Chondrocyte (in vitro differentiated cells): ENCODE results near the gene GPR17. TPM values are rescaled to one million over a fixed set of nuclear protein-coding genes. Genes with fewer than 3 reads are reported as not detected.

Experiments used
- DNase-seq: peaks from one replicate; pipeline ENCODE4 v3.0.0; 2021; ENCODE audit warnings: mixed read lengths, low spot score
- H3K27ac Mint-ChIP-seq: one replicate; pipeline ENCODE4 v1.8.0; 2021; ENCODE audit warnings: mild to moderate bottlenecking, moderate library complexity, mixed read lengths; ENCODE audit not compliant: unreplicated experiment
- H3K27me3 Mint-ChIP-seq: 2 replicates; pipeline ENCODE4 v1.8.0; 2021; ENCODE audit warnings: low read depth, mixed read lengths
- H3K36me3 Mint-ChIP-seq: 2 replicates; pipeline ENCODE4 v1.8.0; 2021; ENCODE audit warnings: low read depth, mixed read lengths
- H3K4me1 Mint-ChIP-seq: 2 replicates; pipeline ENCODE4 v1.8.0; 2021; ENCODE audit warnings: low read depth, mild to moderate bottlenecking, mixed read lengths
- H3K4me3 Mint-ChIP-seq: one replicate; pipeline ENCODE4 v1.8.0; 2021; ENCODE audit warnings: mild to moderate bottlenecking, moderate library complexity, mixed read lengths; ENCODE audit not compliant: unreplicated experiment
- H3K9me3 Mint-ChIP-seq: 2 replicates; pipeline ENCODE4 v1.8.0; 2021; ENCODE audit warnings: low read depth, mixed read lengths
- CTCF ChIP-seq: fragments of 200-600 bp; sonication (generic); IDR thresholded peaks from 2 replicates; pipeline ENCODE4 v1.5.0; 2021; ENCODE audit warnings: antibody characterized with exemption, mild to moderate bottlenecking, moderate library complexity
- total RNA-seq: library from RNA; stranded (reverse); gene quantifications from 3 replicates; pipeline ENCODE4 v1.2.1, GENCODE V29; 2021

GPR17 gene
- total RNA-seq, 1 donor from 2014 or later = not detected

GRCh38 chr2:127638361-127639110, 7.4 kb upstream of the GPR17 start:
- no peaks in the 10 kb centered on the region for H3K9me3 Mint-ChIP-seq
- H3K27ac Mint-ChIP-seq = peak overlapping the region; percentile 80
- H3K4me1 Mint-ChIP-seq = peaks cover 38% of the 10 kb centered on the region
- no peak overlapping the region for H3K4me3 Mint-ChIP-seq
- H3K27me3 Mint-ChIP-seq = no peaks in the 10 kb centered on the region
- no peak for DNase-seq
- H3K36me3 Mint-ChIP-seq = peaks cover 1% of the 10 kb centered on the region
- no peak for TF ChIP-seq CTCF

GRCh38 chr2:127639111-127639474, 6.9 kb upstream of the GPR17 start:
- no peak for DNase-seq
- Mint-ChIP-seq H3K27ac (peak overlapping the region; percentile 6), H3K4me1 (peaks cover 38% of the 10 kb centered on the region), H3K36me3 (peaks cover 1% of the 10 kb centered on the region), H3K9me3 (no peaks in the 10 kb centered on the region), H3K4me3 (no peak overlapping the region), H3K27me3 (no peaks in the 10 kb centered on the region)
- no peak for TF ChIP-seq CTCF

- Mint-ChIP-seq H3K9me3 (no peaks in the 10 kb centered on the region), H3K27ac (peak overlapping the region; percentile 12)
- DNase-seq = no peak
Observed at GRCh38 chr2:127640082-127641072, 5.6 kb upstream of the GPR17 start.

GRCh38 chr2:127641133-127641532, 4.8 kb upstream of the GPR17 start:
- DNase-seq = no peak
- TF ChIP-seq CTCF = no peak

More at GRCh38 chr2:127640082-127641072, 5.6 kb upstream of the GPR17 start:
- peaks cover 1% of the 10 kb centered on the region for H3K36me3 Mint-ChIP-seq
- H3K27me3 Mint-ChIP-seq = no peaks in the 10 kb centered on the region
- peak; percentile 64 for TF ChIP-seq CTCF
- peaks cover 32% of the 10 kb centered on the region for H3K4me1 Mint-ChIP-seq
- no peak overlapping the region for H3K4me3 Mint-ChIP-seq

GRCh38 chr2:127641846-127642507, 4.0 kb upstream of the GPR17 start:
- Mint-ChIP-seq H3K4me3 (no peak overlapping the region), H3K27ac (no peak overlapping the region), H3K9me3 (no peaks in the 10 kb centered on the region), H3K36me3 (peaks cover 1% of the 10 kb centered on the region), H3K4me1 (peaks cover 34% of the 10 kb centered on the region), H3K27me3 (no peaks in the 10 kb centered on the region)
- TF ChIP-seq CTCF = no peak
- DNase-seq = no peak

More at GRCh38 chr2:127641133-127641532, 4.8 kb upstream of the GPR17 start:
- Mint-ChIP-seq H3K4me3 (no peak overlapping the region), H3K4me1 (peaks cover 32% of the 10 kb centered on the region), H3K27ac (no peak overlapping the region), H3K9me3 (no peaks in the 10 kb centered on the region), H3K36me3 (peaks cover 1% of the 10 kb centered on the region), H3K27me3 (no peaks in the 10 kb centered on the region)
